SK-N-SH (cell line): ENCODE data around the gene PFDN5. TPM values are rescaled to one million over a fixed set of nuclear protein-coding genes. Genes with fewer than 3 reads are reported as not detected.

ENCODE experiments used
- CTCF ChIA-PET: fragments of 300-600, 350-600 bp; formaldehyde crosslinking; extraction: SDS; loops from one replicate; lab custom pipeline; 2021; lab: Yijun Ruan, JAX
- POLR2A ChIA-PET: fragments of 350-600 bp; sonication (Branson Sonifier 250); formaldehyde crosslinking; extraction: SDS; loops from one replicate; lab custom pipeline; 2020; ENCODE audit warnings: antibody characterized with exemption, inconsistent platforms; lab: Yijun Ruan, JAX
- DNase-seq: peaks from one replicate; pipeline ENCODE4 v3.0.0; 2012
- H2AFZ ChIP-seq: fragments of 200-600 bp; sonication (generic); 2 replicates; pipeline ENCODE4 v1.8.1; 2016; ENCODE audit warnings: antibody characterized with exemption, mild to moderate bottlenecking, low read depth
- H3F3A ChIP-seq: fragments of 200-600 bp; sonication (generic); replicated peaks from 2 replicates; pipeline ENCODE3; 2016; ENCODE audit warnings: antibody characterized with exemption, mild to moderate bottlenecking; ENCODE audit not compliant: insufficient read depth
- H3K27ac ChIP-seq, 2 experiments: fragments of 200-500 bp in 1 of 2; fragments of 200-600 bp in 1 of 2; sonication (Bioruptor generic) in 1 of 2; sonication (generic), shearing (Covaris generic) in 1 of 2; 2 replicates each; pipeline versions ENCODE4 v1.5.1 to v1.6.1; 2014 to 2016; ENCODE audit warnings: low read depth in 2 of 2, inconsistent platforms in 1 of 2, low read length in 1 of 2, mild to moderate bottlenecking in 1 of 2, mixed read lengths in 1 of 2
- H3K27me3 ChIP-seq: fragments of 200-600 bp; sonication (generic), shearing (Covaris generic); 2 replicates; pipeline ENCODE4 v1.6.1; 2016; ENCODE audit warnings: mixed run types; ENCODE audit not compliant: insufficient read depth
- H3K36me3 ChIP-seq, 2 experiments: fragments of 200-500 bp in 1 of 2; fragments of 200-600 bp in 1 of 2; sonication (Bioruptor generic) in 1 of 2; sonication (generic) in 1 of 2; replicated peaks in 1 of 2; 2 replicates each; pipeline versions ENCODE3 to v1.5.1; 2014 to 2016; ENCODE audit warnings: low read length in 1 of 2, mild to moderate bottlenecking in 1 of 2; ENCODE audit not compliant: insufficient read depth in 2 of 2, control insufficient read depth in 1 of 2
- H3K4me1 ChIP-seq, 2 experiments: fragments of 200-500 bp in 1 of 2; fragments of 200-600 bp in 1 of 2; sonication (Bioruptor generic) in 1 of 2; sonication (generic), shearing (Covaris generic) in 1 of 2; 2 replicates each; pipeline versions ENCODE4 v1.5.1 to v1.6.1; 2014 to 2016; ENCODE audit warnings: low read depth in 1 of 2, low read length in 1 of 2, mixed run types in 1 of 2; ENCODE audit not compliant: insufficient read depth in 2 of 2, control insufficient read depth in 1 of 2
- H3K4me2 ChIP-seq: fragments of 200-600 bp; sonication (generic), shearing (Covaris generic); 2 replicates; pipeline ENCODE4 v1.6.1; 2017; ENCODE audit warnings: mixed run types
- H3K4me3 ChIP-seq, 2 experiments: fragments of 200-500 bp in 1 of 2; fragments of 200-600 bp in 1 of 2; sonication (Bioruptor generic) in 1 of 2; sonication (generic), shearing (Covaris generic) in 1 of 2; 2 replicates each; pipeline versions ENCODE4 v1.5.1 to v1.8.1; 2014 to 2016; ENCODE audit warnings: low read depth in 2 of 2, inconsistent platforms in 1 of 2, low read length in 1 of 2, mild to moderate bottlenecking in 1 of 2, mixed read lengths in 1 of 2, moderate library complexity in 1 of 2
- H3K79me2 ChIP-seq: fragments of 200-600 bp; sonication (generic); 2 replicates; pipeline ENCODE4 v1.8.1; 2017; ENCODE audit warnings: mild to moderate bottlenecking; ENCODE audit not compliant: insufficient read depth
- H3K9ac ChIP-seq: fragments of 200-600 bp; sonication (generic); 2 replicates; pipeline ENCODE4 v1.6.1; 2017; ENCODE audit warnings: mixed run types
- H3K9me2 ChIP-seq: fragments of 200-600 bp; sonication (generic); 2 replicates; pipeline ENCODE4 v1.6.1; 2017; ENCODE audit warnings: mixed run types
- H3K9me3 ChIP-seq: fragments of 200-600 bp; sonication (generic); 2 replicates; pipeline ENCODE4 v1.6.1; 2017; ENCODE audit warnings: mixed run types, mild to moderate bottlenecking, moderate library complexity
- H4K20me1 ChIP-seq: fragments of 200-600 bp; sonication (generic); 2 replicates; pipeline ENCODE4 v1.6.1; 2017; ENCODE audit warnings: mild to moderate bottlenecking, mixed run types; ENCODE audit not compliant: insufficient read depth
- CTCF ChIP-seq: fragments of 200-600 bp; sonication (generic); IDR thresholded peaks from 2 replicates; pipeline ENCODE4 v1.6.1; 2017; ENCODE audit warnings: antibody characterized with exemption, mild to moderate bottlenecking, moderate library complexity
- ELF1 ChIP-seq: IDR thresholded peaks from 2 replicates; pipeline ENCODE4 v1.4.0; 2012
- EZH2phosphoT487 ChIP-seq: fragments of 200-600 bp; sonication (generic); IDR thresholded peaks from 2 replicates; pipeline ENCODE4 v1.6.1; 2017; ENCODE audit warnings: low read depth, mixed run types, mild to moderate bottlenecking, antibody characterized with exemption, moderate library complexity, borderline replicate concordance
- FOSL2 ChIP-seq: IDR thresholded peaks from 2 replicates; pipeline ENCODE4 v1.4.0; 2012; ENCODE audit warnings: low read depth, mild to moderate bottlenecking, moderate library complexity, borderline replicate concordance
- FOXM1 ChIP-seq: IDR thresholded peaks from 2 replicates; pipeline ENCODE4 v1.4.0; 2012; ENCODE audit warnings: low read depth, mild to moderate bottlenecking
- GATA2 ChIP-seq: sonication (generic); formaldehyde crosslinking; IDR thresholded peaks from 2 replicates; pipeline ENCODE4 v1.5.0; 2020; ENCODE audit warnings: mild to moderate bottlenecking, missing genetic modification reagents
- IRF3 ChIP-seq: fragments of 150-350 bp; IDR thresholded peaks from 2 replicates; pipeline ENCODE4 v1.6.1; 2016; ENCODE audit warnings: mild to moderate bottlenecking, low read depth, low read length
- JUND ChIP-seq: IDR thresholded peaks from 2 replicates; pipeline ENCODE4 v1.4.0; 2012
- MXI1 ChIP-seq: IDR thresholded peaks from 2 replicates; pipeline ENCODE4 v1.6.1; 2012; ENCODE audit warnings: mild to moderate bottlenecking, low read depth, low read length, improper control_type of control experiment
- NRF1 ChIP-seq: IDR thresholded peaks from 2 replicates; pipeline ENCODE4 v1.6.1; 2012; ENCODE audit warnings: low read depth, mild to moderate bottlenecking, low read length
- PBX3 ChIP-seq: IDR thresholded peaks from 2 replicates; pipeline ENCODE4; 2012
- RCOR1 ChIP-seq: fragments of 150-350 bp; IDR thresholded peaks from 2 replicates; pipeline ENCODE4 v1.6.1; 2017; ENCODE audit warnings: antibody characterized with exemption, low read length
- RXRA ChIP-seq: IDR thresholded peaks from 2 replicates; pipeline ENCODE4 v1.4.0; 2012; ENCODE audit warnings: low read depth, mild to moderate bottlenecking, borderline replicate concordance
- SIN3A ChIP-seq: IDR thresholded peaks from 2 replicates; pipeline ENCODE4 v1.6.1; 2012; ENCODE audit warnings: low read depth, mild to moderate bottlenecking, low read length, moderate library complexity, borderline replicate concordance
- SMC3 ChIP-seq: IDR thresholded peaks from 2 replicates; pipeline ENCODE4 v1.6.1; 2012; ENCODE audit warnings: low read depth, low read length, improper control_type of control experiment
- TCF12 ChIP-seq: IDR thresholded peaks from 2 replicates; pipeline ENCODE4 v1.4.0; 2012
- TEAD4 ChIP-seq: IDR thresholded peaks from 2 replicates; pipeline ENCODE4 v1.4.0; 2012; ENCODE audit warnings: mild to moderate bottlenecking, borderline replicate concordance; ENCODE audit not compliant: insufficient read depth
- YY1 ChIP-seq: IDR thresholded peaks from 2 replicates; pipeline ENCODE4 v1.4.0; 2012; ENCODE audit warnings: low read depth, mild to moderate bottlenecking
- WGBS: methylation state at CpG from one replicate; pipeline ENCODE4 v1.1.6; 2017; ENCODE audit warnings: low lambda C conversion rate; 5-methylcytosine and 5-hydroxymethylcytosine counted together
- polyA plus RNA-seq, 3 experiments: library from polyadenylated mRNA; depleted of rRNA; stranded (reverse); fragments of >200 nt; gene quantifications; 2 replicates each; pipeline ENCODE4 v1.2.3, GENCODE V29; 2012
- TF ChIP-seq, protein P1 (sequence below): IDR thresholded peaks from 2 replicates; pipeline ENCODE4 v1.4.0; 2012; ENCODE audit warnings: low read depth, borderline replicate concordance
- TF ChIP-seq, protein P2 (sequence below): IDR thresholded peaks from 2 replicates; pipeline ENCODE4 v1.4.0; 2012; ENCODE audit warnings: low read depth

Gene PFDN5
- polyA plus RNA-seq, 1 of the 3 experiments (the other 2 are of a cell fraction): 1,198 TPM

DNA sequence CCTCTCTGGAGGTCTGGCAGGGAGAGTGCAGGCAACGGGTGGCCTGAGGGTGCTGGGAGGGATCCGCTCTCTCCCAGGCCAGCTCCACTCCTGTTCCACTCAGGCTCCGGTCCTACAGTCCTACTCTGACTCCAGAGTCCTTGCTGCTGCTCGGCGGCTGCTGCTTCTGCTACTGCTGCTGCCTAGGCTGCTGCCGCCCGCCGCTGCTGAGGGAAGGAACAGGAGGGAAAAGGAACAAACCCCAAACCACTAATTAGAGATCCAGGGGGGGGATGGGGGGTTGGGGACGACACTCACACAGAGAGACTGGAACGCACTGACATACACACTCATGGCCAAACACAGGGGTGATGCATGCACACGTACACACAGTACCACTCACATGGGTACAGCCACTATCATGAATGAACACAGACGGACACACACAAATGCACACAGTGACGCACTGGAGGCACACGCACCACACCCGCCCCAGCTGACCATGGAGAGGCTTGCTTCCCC, 40.9 kb downstream of the PFDN5 start, which contains the start of gene SP7:
TSS of gene SP7 (minus strand) at position 174 of the 501 bp plus-strand sequence. CDS start 708 bp downstream, outside the sequence.
- no peak within 1 kb of the TSS for H3K9ac ChIP-seq
- H3F3A ChIP-seq: no peaks in the 10 kb centered on the region
- no peaks in the 10 kb centered on the region for H3K9me2 ChIP-seq
- no peaks in the 10 kb centered on the region for H3K36me3 ChIP-seq
- no peak within 1 kb of the TSS for H2AFZ ChIP-seq
- H3K4me1 ChIP-seq: peaks cover 0 to 8% of the 10 kb centered on the region in 2 experiments; a peak in 1 of 4 replicates
- POLR2A ChIA-PET: interaction anchor here (1.2 kb wide), 1 partner anchor 15 kb away, joined by 3 read pairs; no protein-coding TSS in a partner anchor
- H3K4me3 ChIP-seq: no peak within 1 kb of the TSS
- TF ChIP-seq PBX3: no peak
- no peak for TF ChIP-seq TCF12
- TF ChIP-seq IRF3: no peak
- no peak for TF ChIP-seq YY1
- TF ChIP-seq SMC3: no peak
- no peak for TF ChIP-seq SIN3A
- H3K4me2 ChIP-seq: no peak within 1 kb of the TSS
- H3K27ac ChIP-seq: no peak within 1 kb of the TSS
- H3K27me3 ChIP-seq: peaks cover 16% of the 10 kb centered on the region; the same call in 1 of the 2 replicates
- H3K9me3 ChIP-seq: no peaks in the 10 kb centered on the region
- peak; percentile 52 for DNase-seq
- 82% methylated on average over 14 of the region's 15 CpGs for WGBS
- CTCF ChIA-PET: interaction anchor here (2.5 to 4.7 kb wide), 3 partner anchors 8 to 15 kb away, joined by 8 to 46 read pairs (median 40); partner anchors contain the start of gene AAAS
- no peaks in the 10 kb centered on the region for H4K20me1 ChIP-seq
- no peaks in the 10 kb centered on the region for H3K79me2 ChIP-seq

DNA sequence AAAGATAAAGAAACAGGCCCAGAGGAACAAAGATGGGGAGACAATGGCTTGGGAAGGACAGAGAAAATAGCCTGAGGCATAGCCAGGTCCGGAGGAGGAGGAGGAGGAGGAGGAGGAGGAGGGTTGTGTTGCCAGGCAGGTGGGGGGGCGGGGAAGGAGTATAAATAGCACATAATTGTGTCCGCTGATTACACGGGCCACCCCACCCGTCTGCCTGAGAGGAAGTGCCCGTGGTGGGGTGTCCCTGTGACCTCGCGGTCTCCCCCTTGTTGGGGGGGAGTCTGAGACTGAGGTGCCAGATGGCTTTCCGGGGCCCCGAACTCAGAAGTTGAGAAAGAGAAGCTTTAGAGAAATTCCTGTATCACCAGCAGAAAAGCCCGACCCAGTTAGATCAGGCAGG, 42.7 kb downstream of the PFDN5 start:
- Histone ChIP-seq H3K9me2 (no peaks in the 10 kb centered on the region), H2AFZ (no peak overlapping the region), H3F3A (no peaks in the 10 kb centered on the region), H3K27ac (no peak overlapping the region), H3K36me3 (no peaks in the 10 kb centered on the region), H3K4me3 (no peak overlapping the region), H3K4me1 (peaks cover 0 to 8% of the 10 kb centered on the region in 2 experiments; a peak in 1 of 4 replicates), H3K79me2 (no peaks in the 10 kb centered on the region), H3K27me3 (peaks cover 16% of the 10 kb centered on the region; the same call in 1 of the 2 replicates), H4K20me1 (no peaks in the 10 kb centered on the region), H3K4me2 (no peak overlapping the region), H3K9ac (no peak overlapping the region), H3K9me3 (no peaks in the 10 kb centered on the region)
- WGBS: 46% methylated on average over 11 of the region's 11 CpGs
- peak; percentile 26 for DNase-seq
- TF ChIP-seq ELF1 (no peak), RXRA (no peak), TCF12 (no peak), GATA2 (CRISPR knock-in tag) (no peak), TEAD4 (no peak), RCOR1 (no peak), CTCF (no peak), FOXM1 (no peak), JUND (no peak), SMC3 (no peak), MXI1 (no peak), NRF1 (no peak), FOSL2 (no peak), EZH2phosphoT487 (no peak), SIN3A (no peak)
- TF ChIP-seq, protein P1, sequence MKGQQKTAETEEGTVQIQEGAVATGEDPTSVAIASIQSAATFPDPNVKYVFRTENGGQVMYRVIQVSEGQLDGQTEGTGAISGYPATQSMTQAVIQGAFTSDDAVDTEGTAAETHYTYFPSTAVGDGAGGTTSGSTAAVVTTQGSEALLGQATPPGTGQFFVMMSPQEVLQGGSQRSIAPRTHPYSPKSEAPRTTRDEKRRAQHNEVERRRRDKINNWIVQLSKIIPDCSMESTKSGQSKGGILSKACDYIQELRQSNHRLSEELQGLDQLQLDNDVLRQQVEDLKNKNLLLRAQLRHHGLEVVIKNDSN: no peak
- TF ChIP-seq, protein P2, sequence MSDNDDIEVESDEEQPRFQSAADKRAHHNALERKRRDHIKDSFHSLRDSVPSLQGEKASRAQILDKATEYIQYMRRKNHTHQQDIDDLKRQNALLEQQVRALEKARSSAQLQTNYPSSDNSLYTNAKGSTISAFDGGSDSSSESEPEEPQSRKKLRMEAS: no peak
- ChIA-PET CTCF (interaction anchor here (1.0 to 2.5 kb wide), 4 partner anchors 11 to 102 kb away, joined by 3 to 8 read pairs (median 4); partner anchors contain the start of gene AAAS), POLR2A (no interaction called here)
